Smooth muscle cell of the brain vasculature (primary cell): ENCODE data around the gene THYN1.
"Not testable (repeated sequence)": the region's sequence is repeated elsewhere in the genome, so short reads cannot be mapped to it uniquely, and the experiment has no call there.

Experiments
- DNase-seq: peaks from one replicate; pipeline ENCODE4 v3.0.0-alpha.2; 2012; ENCODE audit warnings: low read depth, low spot score

The THYN1 gene

DNA sequence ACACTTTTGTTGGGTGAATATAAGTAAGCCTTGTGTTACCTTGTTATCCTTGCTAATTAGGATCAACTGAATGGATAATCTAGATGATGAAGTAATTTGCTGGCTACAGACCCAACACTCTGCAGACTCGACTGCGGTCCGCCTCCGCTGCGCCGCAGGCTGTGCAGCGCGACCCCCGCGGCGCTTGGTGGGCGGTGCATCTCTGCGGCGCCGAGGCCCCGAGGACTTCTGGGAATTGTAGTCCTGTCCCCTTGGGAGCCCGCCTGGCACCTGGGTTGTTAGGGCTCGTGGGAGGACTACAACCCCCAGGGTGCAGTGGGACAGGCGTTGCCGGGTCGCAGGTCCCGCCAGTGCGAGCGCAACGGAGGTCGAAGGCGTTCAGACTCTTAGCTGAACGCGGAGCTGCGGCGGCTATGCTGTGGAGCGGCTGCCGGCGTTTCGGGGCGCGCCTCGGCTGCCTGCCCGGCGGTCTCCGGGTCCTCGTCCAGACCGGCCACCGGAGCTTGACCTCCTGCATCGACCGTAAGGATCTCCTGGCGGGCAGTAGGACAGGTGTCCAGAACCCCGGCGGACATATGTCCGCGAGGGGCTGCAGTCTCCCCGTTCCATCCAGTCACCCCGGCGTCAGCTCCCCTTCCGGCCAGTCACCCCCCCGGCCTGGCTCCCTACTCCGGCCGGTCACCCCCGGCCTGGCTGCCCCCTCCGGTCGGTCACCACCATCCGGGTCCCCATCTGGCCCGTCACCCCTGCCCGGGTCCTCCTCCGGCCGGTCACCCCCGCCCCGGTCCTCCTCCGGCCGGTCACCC is at the start of gene THYN1, which contains the start of gene ACAD8:
Gene THYN1 (minus strand): TSS at position 165 of the 806 bp plus-strand sequence. CDS start 470 bp downstream, outside the sequence.
Gene ACAD8 (plus strand): TSS at position 381 of the 806 bp plus-strand sequence. CDS start 33 bp downstream, at position 414.
- DNase-seq, result peak; percentile 92

DNA sequence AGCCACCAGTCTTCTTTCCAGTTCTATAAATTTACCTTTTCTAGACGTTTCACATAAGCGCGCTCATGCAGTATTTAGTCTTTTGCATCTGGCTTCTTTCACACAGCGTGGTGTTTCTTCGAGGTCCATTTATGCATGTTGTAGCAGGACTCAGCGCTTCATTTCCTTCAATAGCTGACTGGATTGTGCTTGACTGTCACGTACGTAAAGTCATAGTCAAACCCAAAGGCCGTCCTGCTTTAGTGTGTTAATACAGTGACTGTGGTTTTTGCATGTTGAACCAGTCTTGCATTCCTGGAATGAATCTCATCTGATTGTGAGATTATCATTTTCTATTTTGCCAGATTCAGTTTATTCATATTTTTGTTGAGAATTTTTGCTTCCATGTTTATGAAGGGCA is 41.5 kb upstream of the THYN1 start:
- no peak for DNase-seq

DNA sequence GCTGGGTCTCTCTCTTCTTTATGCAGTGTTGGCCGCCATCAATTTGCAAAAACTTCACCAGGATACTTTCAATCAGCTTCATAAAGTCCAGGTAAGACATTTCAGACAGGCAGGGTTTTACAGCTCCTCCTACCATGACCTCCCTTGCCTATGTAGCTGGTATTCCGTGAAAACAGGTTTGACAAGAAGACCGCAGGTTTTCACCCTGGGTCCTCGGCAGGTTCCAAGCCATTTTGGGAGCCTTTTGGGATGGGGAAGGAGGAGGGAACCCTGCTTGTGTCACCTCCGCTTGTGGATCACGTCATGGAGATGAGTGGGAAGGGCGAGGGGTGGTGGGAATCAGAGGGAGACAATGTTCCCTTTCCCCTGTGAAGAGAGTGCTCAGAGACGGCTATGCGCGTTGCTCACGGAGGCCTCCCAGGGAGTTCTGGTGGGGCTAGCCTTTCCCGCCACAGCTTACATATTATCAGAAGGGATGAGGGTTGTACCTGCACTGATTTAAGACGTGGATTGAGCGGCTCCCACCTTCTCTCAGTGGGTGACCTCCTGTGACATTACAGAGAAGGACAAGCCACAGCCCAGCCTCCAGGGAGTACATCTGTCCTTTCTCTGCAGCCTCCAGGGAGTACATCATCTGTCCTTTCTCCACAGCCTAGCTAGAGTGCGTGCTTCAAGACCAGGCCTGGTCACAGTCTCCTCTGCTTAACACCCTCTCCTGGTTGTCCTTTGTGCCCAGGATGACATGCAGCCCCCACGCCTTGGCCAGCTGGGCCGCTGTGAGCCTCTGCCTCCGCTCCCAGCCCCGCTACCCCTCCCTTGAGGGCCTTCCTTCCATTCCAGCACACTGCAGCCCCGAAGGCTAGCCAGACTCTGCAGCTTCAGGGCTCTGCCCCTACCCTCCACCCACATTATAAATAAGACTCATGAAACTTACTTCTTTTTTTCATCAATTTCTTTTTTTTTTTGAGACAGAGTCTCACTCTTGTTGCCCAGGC is 40.3 kb upstream of the THYN1 start:
- DNase-seq, result no peak

DNA sequence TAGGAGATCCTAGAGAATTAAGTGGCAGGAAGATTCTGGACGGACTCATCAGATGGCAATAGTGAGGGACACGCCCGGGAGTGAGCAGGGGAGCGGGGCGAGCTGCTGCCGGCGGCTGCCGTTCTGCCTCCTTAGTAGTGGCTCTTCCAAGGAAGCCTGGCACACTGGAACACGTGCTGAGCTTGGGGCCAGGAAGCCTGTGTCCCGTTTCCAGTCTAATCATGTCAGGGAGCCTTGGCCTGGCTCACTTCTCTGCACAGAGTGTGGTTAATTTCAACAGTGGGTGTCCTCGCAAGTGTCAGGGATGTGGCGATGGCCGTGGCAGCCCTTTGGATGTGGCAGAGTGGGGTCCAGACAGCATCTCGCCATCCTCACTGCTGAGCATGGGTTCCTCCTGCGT is 39.5 kb upstream of the THYN1 start:
- no peak for DNase-seq

DNA sequence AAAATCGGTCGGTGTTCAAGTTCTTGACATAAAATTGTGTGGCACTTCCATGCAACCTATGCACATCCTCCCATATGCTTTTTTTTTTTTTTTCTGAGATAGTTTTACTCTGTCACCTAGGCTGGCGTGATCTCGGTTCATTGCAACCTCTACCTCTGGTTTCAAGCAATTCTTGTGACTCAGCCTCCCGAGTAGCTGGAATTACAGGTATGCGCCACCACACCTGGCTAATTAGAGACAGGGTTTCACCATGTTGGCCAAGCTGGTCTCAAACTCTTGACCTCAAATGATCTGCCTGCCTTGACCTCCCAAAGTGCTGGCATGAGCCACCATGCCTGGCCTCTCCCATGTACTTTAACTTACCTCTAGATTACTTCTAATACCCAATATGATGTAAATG is 38.0 kb upstream of the THYN1 start:
- DNase-seq, result no peak

DNA sequence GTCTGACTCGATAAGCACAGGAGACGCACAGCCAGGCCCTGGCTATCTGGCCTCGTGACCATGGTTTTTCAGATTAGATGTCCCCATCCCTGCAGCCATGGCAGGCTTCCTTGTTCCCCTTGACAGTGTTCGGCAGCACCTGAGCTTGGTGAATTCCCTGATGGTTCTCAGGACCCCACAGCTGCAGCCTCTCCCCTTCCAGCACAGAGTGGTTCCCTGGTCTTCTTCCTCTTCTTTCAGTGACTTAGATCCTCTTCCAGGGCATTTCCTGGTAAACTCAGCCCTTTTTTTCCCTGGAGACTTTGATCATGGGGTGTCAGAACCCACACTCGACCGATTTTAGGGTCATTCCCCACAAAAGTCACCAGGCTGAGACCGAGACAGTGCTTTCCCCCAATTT is 37.5 kb upstream of the THYN1 start:
- no peak for DNase-seq

DNA sequence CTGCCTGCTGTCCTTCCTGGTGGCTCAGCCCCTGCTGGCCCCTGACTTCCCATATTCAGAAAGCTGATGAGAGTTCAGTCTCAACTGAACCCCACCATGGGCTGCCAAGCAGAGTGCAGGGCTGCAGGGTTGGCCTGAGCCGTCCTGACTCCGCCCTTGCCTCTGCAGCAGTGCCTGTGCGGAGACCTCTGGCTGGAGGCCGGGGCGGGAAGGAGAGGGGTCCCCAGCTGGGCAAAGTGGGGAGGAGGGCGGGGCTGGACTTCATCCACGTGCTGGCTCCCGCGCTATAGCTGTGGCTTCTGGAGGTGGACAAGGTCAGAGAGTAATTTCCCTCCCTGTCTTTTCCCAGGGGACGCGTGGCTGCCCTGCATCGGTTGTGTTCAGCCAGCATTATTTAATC is 36.6 kb upstream of the THYN1 start:
- no peak for DNase-seq

DNA sequence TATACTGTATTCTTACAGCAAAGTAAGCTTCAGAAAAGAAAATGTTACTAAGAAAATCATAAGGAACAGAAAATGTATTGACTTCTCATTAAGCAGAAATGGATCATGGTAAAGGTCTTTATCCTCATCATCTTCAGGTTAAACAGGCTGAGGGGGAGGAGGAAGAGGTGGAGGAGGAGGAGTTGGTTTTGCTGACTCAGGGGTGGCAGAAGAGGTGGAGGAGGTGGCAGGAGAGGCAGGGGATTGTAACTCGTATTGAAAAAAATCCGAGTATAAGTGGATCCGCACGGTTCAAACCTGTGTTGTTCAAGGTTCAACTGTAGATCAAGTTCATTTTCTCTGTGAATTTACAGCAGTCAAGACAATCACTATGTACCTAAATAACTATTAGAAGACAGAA is 36.0 kb upstream of the THYN1 start:
- DNase-seq, result no peak

DNA sequence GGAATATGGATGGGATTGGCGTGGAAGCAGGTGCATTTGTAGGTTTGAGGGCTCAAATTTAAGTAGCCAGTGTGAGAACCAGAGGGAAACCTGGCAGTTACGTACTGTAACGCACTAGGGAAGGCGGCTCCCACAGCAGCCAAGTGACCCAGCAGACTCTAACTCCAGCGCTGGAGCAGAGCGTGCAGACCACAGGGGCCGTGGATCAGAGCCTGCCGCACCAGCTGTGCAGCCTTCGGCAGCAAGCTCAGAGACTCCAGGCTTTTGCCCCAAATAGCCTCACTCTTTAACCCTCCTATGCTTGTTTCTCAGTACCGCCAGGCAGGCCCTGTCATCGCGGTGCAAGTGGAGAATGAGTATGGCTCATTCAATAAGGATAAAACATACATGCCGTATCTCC is 35.3 kb upstream of the THYN1 start:
- no peak for DNase-seq

DNA sequence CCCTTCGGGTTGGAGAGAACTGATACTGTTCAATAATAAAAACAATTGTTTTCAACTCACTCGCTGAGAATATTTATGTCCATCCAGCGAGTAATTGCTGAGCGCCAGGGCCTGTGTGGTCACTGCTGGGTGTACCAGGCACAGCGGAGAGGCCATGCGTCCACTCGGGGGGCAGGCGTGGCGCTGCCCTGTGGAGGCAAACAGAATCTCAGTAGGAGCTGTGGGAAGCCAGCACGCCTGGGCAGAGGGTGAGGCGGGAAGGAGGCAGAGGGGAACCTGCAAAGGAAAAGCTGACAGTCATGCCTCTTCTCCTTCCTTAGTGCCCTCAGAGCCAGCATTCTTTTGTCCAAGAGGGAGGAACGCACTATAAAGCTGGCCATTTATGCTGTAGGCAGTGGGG is 34.4 kb upstream of the THYN1 start:
- no peak for DNase-seq

DNA sequence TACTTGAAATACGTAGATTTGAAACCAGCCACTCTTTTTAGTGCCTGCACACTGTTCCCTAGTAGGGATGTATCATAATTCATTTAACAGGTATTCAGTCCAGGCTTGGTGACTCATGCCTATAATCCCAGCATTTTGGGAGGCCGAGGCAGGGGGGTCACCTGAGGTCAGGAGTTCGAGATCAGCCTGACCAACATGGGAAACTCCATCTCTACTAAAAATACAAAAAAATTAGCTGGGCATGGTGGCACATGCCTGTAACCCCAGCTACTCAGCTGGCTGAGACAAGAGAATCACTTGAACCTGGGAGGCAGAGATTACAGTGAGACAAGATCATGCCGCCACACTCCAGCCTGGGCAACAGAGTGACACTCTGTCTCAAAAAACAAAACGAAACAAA is 31.2 kb upstream of the THYN1 start:
- DNase-seq, result not testable (repeated sequence)

DNA sequence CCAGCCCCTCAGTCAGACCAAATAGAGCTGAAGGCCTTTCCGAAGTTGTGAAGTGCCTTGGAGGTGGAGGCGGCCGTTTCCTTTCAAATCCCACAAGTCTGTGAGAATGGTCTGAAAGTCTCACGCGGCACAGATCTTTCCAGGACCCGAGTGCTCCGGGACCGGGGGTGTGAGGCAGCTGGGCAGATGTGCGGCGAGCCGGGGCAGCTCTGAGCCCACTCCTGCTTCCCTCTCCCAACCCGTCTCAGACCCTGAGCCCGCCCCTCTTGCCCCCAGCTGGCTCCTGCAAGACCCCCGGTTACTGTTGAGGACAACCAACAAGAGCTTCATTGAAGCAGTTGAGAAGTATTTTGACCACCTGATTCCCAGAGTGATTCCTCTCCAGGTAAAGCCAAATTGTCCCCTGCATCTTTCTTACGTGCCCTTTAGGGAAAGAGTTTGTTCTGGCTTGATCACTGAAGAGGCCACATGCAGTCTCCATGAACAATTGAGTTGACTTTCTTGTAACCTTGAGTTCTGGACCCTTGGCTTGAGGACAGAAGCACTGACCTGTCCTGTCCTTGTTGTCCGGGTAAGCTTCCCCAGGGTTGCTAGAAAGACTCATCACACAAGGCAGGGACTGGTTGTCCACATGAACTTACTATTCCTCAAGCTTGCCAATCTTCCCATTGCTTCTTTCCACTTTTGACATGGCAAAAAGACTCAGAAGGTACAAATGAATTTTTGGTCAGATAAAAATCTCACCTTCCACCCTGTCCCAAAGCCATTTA is 30.5 kb upstream of the THYN1 start:
- no peak for DNase-seq

DNA sequence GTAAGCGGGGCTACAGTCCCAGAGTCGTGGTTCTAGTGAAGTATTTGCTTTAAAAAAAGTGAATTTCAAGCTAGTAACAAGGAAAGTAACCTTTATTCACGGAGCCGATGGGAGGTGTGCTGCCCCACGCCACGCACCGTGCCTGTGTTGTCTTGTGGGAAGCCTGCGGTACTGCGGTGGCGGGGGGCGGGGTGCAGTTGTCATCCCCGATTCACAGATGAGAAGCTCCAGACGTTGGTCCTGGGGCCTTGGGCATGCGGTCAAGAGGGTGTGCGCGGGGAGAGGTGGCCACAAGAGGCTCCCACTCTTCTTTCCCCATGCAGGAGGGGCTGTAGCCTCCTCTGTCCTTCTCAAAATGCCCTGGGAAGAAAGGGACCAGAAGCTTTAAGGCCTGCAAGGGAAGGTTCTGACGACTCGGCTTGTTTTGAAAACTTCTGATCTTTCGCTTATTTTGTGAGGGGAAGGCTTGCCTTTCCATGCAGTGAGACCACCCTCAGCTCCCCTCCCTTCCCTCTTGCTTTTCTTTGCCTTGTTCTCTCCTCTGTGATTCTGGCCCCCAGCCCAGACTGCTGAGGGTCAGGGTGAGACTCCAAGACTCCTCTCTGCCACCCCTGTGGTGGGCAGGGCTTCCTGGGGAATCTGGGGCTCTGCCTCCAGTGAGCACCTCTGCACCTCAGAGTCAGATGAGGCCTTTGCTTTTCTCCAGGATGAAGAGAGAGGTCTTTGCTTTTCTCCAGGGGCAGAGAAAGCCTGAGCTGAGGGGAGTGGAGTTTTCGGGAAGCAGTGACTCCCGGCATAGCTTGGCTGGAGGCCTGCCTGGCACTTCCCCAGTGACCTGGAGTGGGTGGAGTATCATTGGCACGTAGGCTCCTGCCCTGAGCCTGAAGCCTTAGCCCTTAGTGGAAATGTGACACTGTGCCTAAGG is 29.2 kb upstream of the THYN1 start:
- DNase-seq, result no peak

DNA sequence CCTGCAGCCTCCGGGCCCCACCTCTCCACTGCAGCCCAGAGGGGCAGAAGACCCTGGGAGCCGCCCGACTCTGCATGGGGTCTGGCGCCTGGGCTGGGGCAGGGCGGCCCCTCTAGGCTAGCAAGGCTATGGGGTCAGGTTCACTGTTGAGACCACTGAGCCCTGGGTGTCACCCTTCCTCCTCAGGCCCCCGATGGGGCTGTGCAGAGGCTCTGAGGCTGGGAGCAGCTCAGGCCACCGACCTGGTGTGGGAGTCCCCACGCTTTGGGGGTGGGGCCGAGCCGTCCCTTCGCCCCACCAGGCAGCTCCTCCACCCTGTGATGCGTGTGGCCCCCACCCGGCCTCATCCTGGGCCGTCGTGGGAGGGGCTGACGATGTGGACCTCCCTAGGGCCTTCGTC is 28.5 kb upstream of the THYN1 start:
- DNase-seq, result not testable (repeated sequence)

DNA sequence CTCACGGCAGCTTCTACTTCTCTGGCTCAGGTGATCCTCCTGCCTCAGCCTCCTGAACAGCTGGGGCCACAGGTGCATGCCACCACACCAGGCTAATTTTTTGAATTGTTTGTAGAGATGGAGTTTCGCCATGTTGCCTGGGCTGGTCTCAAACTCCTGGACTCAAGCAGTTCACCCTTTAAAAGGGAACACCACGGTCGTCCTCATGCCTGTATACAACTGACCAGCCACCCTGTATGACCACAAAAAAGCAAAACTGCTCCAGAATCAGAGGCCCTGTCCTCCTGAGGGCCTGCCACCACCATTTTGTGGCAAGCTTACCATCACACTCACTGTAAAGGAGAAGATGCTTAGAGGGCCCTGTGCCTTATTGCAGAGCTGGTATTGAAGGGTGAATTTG is 25.2 kb upstream of the THYN1 start:
- DNase-seq, result no peak

DNA sequence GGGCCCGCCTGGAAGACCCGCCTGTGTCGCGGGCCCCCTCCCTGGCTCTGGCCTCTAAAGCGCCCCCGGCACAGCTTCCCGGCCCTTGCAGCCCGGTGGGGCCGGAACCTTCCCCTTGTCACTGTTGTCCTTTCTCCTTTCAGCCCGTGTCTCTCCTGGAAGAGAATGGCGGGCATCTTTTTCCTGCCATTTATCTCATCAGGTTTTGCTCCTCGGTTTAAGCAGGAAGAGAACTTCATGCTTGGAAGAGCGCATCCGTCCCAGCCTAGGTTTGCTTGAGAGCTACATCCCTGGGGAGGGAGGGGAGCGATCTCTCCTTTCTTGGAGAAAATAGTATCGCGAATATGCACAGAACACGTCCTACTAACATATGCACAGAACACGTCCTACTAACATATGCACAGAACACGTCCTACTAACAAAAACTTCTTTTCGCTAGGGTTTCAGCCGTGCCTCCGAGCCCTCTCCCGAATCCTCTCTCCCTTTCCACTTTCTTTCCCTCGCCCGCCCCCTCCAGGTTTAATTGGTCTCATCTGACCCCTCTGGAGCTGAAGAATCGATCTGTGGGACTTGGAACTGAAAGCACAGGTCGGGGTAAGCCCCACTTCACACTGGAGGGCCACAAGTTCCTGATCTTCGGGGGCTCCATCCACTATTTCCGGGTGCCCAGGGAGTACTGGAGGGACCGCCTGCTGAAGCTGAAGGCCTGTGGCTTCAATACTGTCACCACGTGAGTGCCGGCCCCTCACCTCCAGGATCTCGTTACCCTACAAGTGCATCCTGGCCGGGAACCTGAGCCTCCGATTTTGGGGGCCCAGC is 24.2 kb upstream of the THYN1 start:
- DNase-seq, result no peak

DNA sequence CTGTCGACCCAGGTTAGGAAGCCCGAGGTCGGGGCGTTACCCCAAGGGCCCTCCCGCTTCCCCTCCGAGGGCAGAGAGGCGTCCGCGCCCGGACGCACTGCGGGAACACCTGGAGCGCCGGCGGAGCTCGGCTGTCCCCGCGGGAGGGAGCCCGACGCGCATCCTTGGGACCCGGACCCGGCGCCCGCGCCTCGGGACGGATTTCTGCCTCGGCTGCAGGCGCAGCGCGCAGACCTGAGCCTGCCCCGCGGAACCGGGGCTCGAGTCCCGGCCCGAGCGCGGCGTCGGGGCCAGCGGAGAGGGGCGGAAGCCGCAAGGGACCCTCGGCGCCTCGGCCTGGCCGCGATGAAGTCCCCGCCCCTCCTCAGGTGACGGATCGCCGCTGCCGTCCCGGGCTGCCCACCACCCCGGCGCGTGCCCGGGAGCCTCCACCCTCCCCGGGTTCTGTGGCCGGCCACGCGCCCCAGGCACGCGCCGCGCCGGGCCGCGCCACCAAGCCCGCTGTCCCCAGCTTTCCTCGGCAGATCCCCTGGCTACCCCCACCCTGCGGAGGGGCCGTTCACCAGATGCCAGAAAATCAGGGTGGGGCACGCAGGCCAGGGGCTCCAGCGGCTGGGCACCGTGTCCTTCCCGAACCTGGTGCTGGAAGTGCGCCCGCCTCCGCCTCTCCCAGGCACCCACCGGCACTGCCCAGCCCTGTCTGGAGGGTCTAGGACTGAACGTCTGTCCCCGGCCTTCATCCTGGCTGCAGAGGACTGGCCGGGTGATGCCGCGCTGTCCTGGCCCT is 23.4 kb upstream of the THYN1 start:
- DNase-seq, result no peak

DNA sequence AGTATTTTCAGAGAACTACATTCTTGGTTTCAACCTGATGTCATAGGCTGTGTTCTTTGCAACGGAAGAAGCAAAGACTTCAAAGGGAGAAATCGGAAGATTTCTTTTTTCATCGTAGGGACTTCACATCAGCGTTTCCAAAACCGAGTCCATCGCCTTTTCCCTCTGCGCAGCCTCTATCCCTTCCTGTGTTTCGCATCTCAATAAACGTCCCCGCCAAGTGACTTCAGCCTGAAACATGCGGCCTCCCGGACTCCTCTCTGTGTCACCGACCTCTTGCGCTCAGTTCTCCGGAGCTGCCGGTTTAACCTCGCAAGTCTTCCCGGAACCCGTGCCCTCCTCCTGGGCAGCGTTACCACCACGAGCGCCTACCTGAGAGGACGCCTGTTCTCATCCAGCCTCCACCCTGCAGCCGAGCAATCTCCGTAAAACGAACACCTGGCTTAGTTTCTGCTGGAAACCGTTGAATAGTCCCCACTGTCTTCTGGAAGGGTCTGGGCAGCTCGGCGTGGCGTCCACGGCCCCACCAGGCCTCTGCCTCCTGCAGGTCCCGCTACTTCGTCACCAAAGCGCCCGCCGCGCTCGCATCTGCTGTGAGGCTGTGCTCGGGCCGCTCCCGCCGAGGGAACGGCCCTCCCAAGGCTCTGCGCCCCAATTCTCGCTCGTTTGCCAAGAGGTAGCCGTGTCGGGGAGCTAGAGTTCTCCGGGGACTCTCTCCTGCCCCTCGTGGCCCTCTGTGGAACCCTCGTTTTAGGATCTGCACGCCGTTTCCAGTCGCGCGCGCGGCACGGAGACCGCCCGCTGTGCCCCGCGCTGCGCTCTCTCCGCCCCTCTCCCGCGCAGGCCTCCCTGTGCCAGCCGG is 22.6 kb upstream of the THYN1 start, which contains the start of gene GLB1L3:
Gene GLB1L3 (plus strand): TSS at position 846 of the 862 bp plus-strand sequence. CDS start 362 bp downstream, outside the sequence.
- DNase-seq, result no peak
